Neural cell (in vitro differentiated cells): Measurements from ENCODE around the gene ATP6V1F.

ENCODE experiments used
- EP300 ChIP-seq: fragments of 450-650 bp; conservative IDR thresholded peaks from 2 replicates; pipeline ENCODE4 v1.6.1; 2014; ENCODE audit warnings: antibody characterized with exemption, mild to moderate bottlenecking, moderate library complexity; ENCODE audit not compliant: poor library complexity, severe bottlenecking
- EZH2 ChIP-seq: fragments of 200-600, 300-800 bp; shearing (Covaris generic), sonication (generic); IDR thresholded peaks from 2 replicates; pipeline ENCODE4 v1.6.1; 2014; ENCODE audit warnings: antibody characterized with exemption, low read length, borderline replicate concordance, mild to moderate bottlenecking; ENCODE audit not compliant: insufficient read depth, poor library complexity, severe bottlenecking
- MXI1 ChIP-seq: fragments of 450-650 bp; conservative IDR thresholded peaks from 2 replicates; pipeline ENCODE4 v1.6.1; 2014; ENCODE audit warnings: antibody characterized with exemption, mild to moderate bottlenecking; ENCODE audit not compliant: poor library complexity, severe bottlenecking
- POLR2AphosphoS5 ChIP-seq: IDR thresholded peaks from 2 replicates; pipeline ENCODE4 v1.6.1; 2012
- RAD21 ChIP-seq: fragments of 450-650 bp; conservative IDR thresholded peaks from 2 replicates; pipeline ENCODE4 v1.6.1; 2014; ENCODE audit warnings: antibody characterized with exemption, mild to moderate bottlenecking, moderate library complexity
- SMC3 ChIP-seq: fragments of 450-650 bp; conservative IDR thresholded peaks from 2 replicates; pipeline ENCODE4 v1.6.1; 2014; ENCODE audit warnings: antibody characterized with exemption, mild to moderate bottlenecking, moderate library complexity; ENCODE audit not compliant: poor library complexity
- TAF1 ChIP-seq: IDR thresholded peaks from 2 replicates; pipeline ENCODE4 v1.6.1; 2012; ENCODE audit warnings: low read depth
- TF ChIP-seq, protein P1 (sequence below): fragments of 450-650 bp; IDR thresholded peaks from 2 replicates; pipeline ENCODE4 v1.5.1; 2014; ENCODE audit warnings: antibody characterized with exemption, mild to moderate bottlenecking, moderate library complexity; ENCODE audit not compliant: poor library complexity, severe bottlenecking

DNA sequence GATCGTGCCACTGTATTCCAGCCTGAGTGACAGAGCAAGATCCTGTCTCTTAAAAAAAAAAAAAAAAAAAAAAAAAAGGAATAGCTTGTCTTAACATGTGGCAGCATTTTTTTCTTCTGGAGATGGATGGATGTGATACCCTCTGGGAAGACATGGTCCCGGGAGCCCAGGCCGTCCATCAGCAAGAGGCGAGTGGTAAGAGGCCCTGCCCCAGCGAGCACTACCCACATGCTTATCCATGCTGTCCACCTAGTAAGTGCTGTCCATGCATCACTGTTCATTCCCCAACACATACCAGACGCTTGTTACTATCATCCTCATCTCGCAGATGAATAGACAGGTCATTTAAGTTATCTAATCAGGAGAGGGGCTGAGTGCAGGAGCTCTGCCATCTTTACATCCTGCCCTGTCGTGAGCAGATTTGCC, 12.9 kb downstream of the ATP6V1F start:
- TF ChIP-seq EZH2, result no peak
- TF ChIP-seq, protein P1, sequence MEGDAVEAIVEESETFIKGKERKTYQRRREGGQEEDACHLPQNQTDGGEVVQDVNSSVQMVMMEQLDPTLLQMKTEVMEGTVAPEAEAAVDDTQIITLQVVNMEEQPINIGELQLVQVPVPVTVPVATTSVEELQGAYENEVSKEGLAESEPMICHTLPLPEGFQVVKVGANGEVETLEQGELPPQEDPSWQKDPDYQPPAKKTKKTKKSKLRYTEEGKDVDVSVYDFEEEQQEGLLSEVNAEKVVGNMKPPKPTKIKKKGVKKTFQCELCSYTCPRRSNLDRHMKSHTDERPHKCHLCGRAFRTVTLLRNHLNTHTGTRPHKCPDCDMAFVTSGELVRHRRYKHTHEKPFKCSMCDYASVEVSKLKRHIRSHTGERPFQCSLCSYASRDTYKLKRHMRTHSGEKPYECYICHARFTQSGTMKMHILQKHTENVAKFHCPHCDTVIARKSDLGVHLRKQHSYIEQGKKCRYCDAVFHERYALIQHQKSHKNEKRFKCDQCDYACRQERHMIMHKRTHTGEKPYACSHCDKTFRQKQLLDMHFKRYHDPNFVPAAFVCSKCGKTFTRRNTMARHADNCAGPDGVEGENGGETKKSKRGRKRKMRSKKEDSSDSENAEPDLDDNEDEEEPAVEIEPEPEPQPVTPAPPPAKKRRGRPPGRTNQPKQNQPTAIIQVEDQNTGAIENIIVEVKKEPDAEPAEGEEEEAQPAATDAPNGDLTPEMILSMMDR, result no peak
- TF ChIP-seq POLR2AphosphoS5, result no peak
- TF ChIP-seq SMC3, result no peak
- no peak for TF ChIP-seq TAF1
- no peak for TF ChIP-seq MXI1
- TF ChIP-seq EP300, result no peak
- no peak for TF ChIP-seq RAD21
